ENCODE results near the gene AMACR. TPM values are rescaled to one million over a fixed set of nuclear protein-coding genes. Genes with fewer than 3 reads are reported as not detected.

The AMACR gene
- polyA plus RNA-seq, 1 donor from 2014 or later = 28.5 TPM

DNA sequence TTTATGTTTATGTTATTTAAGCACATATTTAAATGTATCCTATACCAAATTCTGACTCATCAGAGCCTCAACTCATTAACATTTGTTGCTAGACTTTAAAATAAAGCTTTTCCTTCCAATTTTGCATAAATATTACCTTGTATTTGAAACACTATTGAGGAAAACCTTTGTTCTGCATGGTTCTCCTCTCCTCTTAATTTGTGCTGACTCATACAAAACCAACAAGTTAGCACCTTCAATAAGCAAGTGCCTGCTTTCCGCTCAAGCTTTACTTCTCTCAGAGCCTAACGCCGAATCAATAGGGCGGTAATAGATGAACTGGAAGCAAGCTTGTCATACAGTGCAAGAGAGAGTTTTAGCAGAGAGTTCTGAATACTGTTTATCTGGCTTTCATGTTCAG lies 7.9 kb downstream of the AMACR start:
- no peak overlapping the region for H2AFZ ChIP-seq (ENCODE audit: low read depth, low read length)
- H3K4me3 ChIP-seq (ENCODE audit: low read length) = no peak overlapping the region
- no peak overlapping the region for H3K9ac ChIP-seq (ENCODE audit: low read length)

DNA sequence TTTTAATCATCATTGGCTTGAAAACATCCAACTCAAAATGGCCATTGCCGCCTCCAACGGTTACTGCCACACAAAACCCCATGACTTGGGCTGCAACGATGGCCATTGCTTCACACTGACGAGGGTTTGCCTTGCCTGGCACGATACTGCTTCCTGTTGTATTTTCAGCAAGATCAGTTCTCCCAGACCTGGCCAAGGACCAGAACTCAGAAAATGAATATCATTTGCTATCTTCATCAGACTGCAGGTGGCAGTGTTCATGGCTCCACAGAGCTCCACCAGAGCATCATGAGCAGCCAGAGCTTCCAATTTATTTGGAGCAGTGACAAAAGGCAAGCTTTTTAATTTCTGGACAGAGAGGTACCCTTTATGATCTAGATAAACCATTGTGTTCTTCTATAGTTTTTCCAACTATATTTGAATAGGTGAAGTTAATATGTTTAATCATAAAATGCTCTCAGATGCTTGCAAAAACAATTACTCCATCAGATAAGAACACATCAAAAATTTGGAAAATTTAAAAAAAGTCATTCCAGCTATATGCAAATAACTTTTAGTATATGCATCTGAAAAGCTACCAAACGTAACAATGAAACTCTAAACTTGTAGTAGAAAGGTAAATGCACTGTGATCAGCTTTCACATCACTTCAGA lies 10.4 kb downstream of the AMACR start:
- Histone ChIP-seq H3K27me3 (ENCODE audit: insufficient read depth, low read depth, low read length) (no peaks in the 10 kb centered on the region), H3K9ac (ENCODE audit: low read length) (no peak overlapping the region), H3K27ac (ENCODE audit: low read length) (no peak overlapping the region), H3K4me2 (ENCODE audit: low read length) (no peak overlapping the region), H3K4me3 (ENCODE audit: low read length) (no peak overlapping the region), H3K79me2 (replicated peaks; ENCODE audit: insufficient read depth, low read length) (no peaks in the 10 kb centered on the region), H3K9me3 (ENCODE audit: low read length) (no peaks in the 10 kb centered on the region), H4K20me1 (ENCODE audit: insufficient read depth) (no peaks in the 10 kb centered on the region), H3F3A (ENCODE audit: insufficient read depth, low read length, poor library complexity, severe bottlenecking) (no peaks in the 10 kb centered on the region), H2AFZ (ENCODE audit: low read depth, low read length) (no peak overlapping the region), H3K36me3 (ENCODE audit: insufficient read depth, low read length) (no peaks in the 10 kb centered on the region), H3K9me2 (ENCODE audit: insufficient read depth, low read length) (no peaks in the 10 kb centered on the region)
- TF ChIP-seq CTCF (IDR thresholded peaks at IDR 0.05; ENCODE audit: poor library complexity, severe bottlenecking) (peak; percentile 72), SMC3 (conservative IDR thresholded peaks at IDR 0.05; ENCODE audit: poor library complexity) (peak; percentile 77), RAD21 (conservative IDR thresholded peaks at IDR 0.05) (peak; percentile 63), POLR2AphosphoS5 (IDR thresholded peaks at IDR 0.05) (no peak)

More for the DNA sequence above, 7.9 kb downstream of the AMACR start:
- Histone ChIP-seq H3K36me3 (ENCODE audit: insufficient read depth, low read length) (no peaks in the 10 kb centered on the region), H3K27me3 (ENCODE audit: insufficient read depth, low read depth, low read length) (no peaks in the 10 kb centered on the region), H3K79me2 (replicated peaks; ENCODE audit: insufficient read depth, low read length) (no peaks in the 10 kb centered on the region), H3K4me2 (ENCODE audit: low read length) (no peak overlapping the region), H3F3A (ENCODE audit: insufficient read depth, low read length, poor library complexity, severe bottlenecking) (no peaks in the 10 kb centered on the region), H4K20me1 (ENCODE audit: insufficient read depth) (no peaks in the 10 kb centered on the region), H3K9me2 (ENCODE audit: insufficient read depth, low read length) (no peaks in the 10 kb centered on the region), H3K27ac (ENCODE audit: low read length) (no peak overlapping the region), H3K9me3 (ENCODE audit: low read length) (no peaks in the 10 kb centered on the region)
- TF ChIP-seq TAF1 (IDR thresholded peaks at IDR 0.05; ENCODE audit: low read depth) (no peak), POLR2AphosphoS5 (IDR thresholded peaks at IDR 0.05) (no peak), RAD21 (conservative IDR thresholded peaks at IDR 0.05) (no peak), REST (IDR thresholded peaks at IDR 0.05; ENCODE audit: borderline replicate concordance) (no peak), EP300 (conservative IDR thresholded peaks at IDR 0.05; ENCODE audit: poor library complexity, severe bottlenecking) (no peak), SMC3 (conservative IDR thresholded peaks at IDR 0.05; ENCODE audit: poor library complexity) (no peak), MXI1 (conservative IDR thresholded peaks at IDR 0.05; ENCODE audit: poor library complexity, severe bottlenecking) (no peak), CTCF (IDR thresholded peaks at IDR 0.05; ENCODE audit: poor library complexity, severe bottlenecking) (no peak), EZH2 (IDR thresholded peaks at IDR 0.05; ENCODE audit: borderline replicate concordance, insufficient read depth, low read length, poor library complexity, severe bottlenecking) (no peak)
